Measurements from ENCODE around the gene TMEM25.
"Not testable (repeated sequence)": the region's sequence is repeated elsewhere in the genome, so short reads cannot be mapped to it uniquely, and the experiment has no call there.

The TMEM25 gene

GRCh38 chr11:118570787-118571186 lies 39.8 kb downstream of the TMEM25 start:
- Histone ChIP-seq H3K27me3 (ENCODE audit: control insufficient read depth, insufficient read depth, low read length) (no peaks in the 10 kb centered on the region), H3K9me3 (ENCODE audit: control insufficient read depth, low read length) (no peaks in the 10 kb centered on the region), H3K36me3 (ENCODE audit: control insufficient read depth, insufficient read depth, low read length) (no peaks in the 10 kb centered on the region), H3K9ac (ENCODE audit: low read length) (no peak overlapping the region), H3K4me3 (ENCODE audit: low read length) (no peak overlapping the region), H3K4me1 (ENCODE audit: control insufficient read depth, insufficient read depth, low read length) (peaks cover 8% of the 10 kb centered on the region)

- not testable (repeated sequence) for H3K27me3 ChIP-seq (ENCODE audit: control insufficient read depth, insufficient read depth, low read length); H3K36me3 ChIP-seq (ENCODE audit: control insufficient read depth, insufficient read depth, low read length); H3K4me1 ChIP-seq (ENCODE audit: control insufficient read depth, insufficient read depth, low read length); H3K9me3 ChIP-seq (ENCODE audit: control insufficient read depth, low read length)
- H3K9ac ChIP-seq (ENCODE audit: low read length): peak overlapping the region; percentile 100
- H3K4me3 ChIP-seq (ENCODE audit: low read length): peak overlapping the region; percentile 33
These were observed 40.7 kb downstream of the TMEM25 start for GRCh38 chr11:118571701-118572060.

GRCh38 chr11:118572061-118572980 lies 41.3 kb downstream of the TMEM25 start, which contains the start of gene ARCN1:
Gene ARCN1 (plus strand): TSS chr11:118572409. CDS start chr11:118572548, 139 bp downstream.
- Histone ChIP-seq H3K9me3 (ENCODE audit: control insufficient read depth, low read length) (no peaks in the 10 kb centered on the region), H3K4me1 (ENCODE audit: control insufficient read depth, insufficient read depth, low read length) (peaks cover 7% of the 10 kb centered on the region), H3K9ac (ENCODE audit: low read length) (peak within 1 kb of the TSS; percentile 100), H3K36me3 (ENCODE audit: control insufficient read depth, insufficient read depth, low read length) (no peaks in the 10 kb centered on the region), H3K4me3 (ENCODE audit: low read length) (peak within 1 kb of the TSS; percentile 68), H3K27me3 (ENCODE audit: control insufficient read depth, insufficient read depth, low read length) (no peaks in the 10 kb centered on the region)

- Histone ChIP-seq H3K4me3 (ENCODE audit: low read length) (peak overlapping the region; percentile 68), H3K27me3 (ENCODE audit: control insufficient read depth, insufficient read depth, low read length) (no peaks in the 10 kb centered on the region), H3K9ac (ENCODE audit: low read length) (peak overlapping the region; percentile 100), H3K9me3 (ENCODE audit: control insufficient read depth, low read length) (no peaks in the 10 kb centered on the region), H3K4me1 (ENCODE audit: control insufficient read depth, insufficient read depth, low read length) (peaks cover 7% of the 10 kb centered on the region), H3K36me3 (ENCODE audit: control insufficient read depth, insufficient read depth, low read length) (no peaks in the 10 kb centered on the region)
These were observed 42.1 kb downstream of the TMEM25 start for GRCh38 chr11:118572981-118573550.

GRCh38 chr11:118574636-118575035 lies 43.6 kb downstream of the TMEM25 start:
- H3K4me3 ChIP-seq (ENCODE audit: low read length): no peak overlapping the region
- peaks cover 7% of the 10 kb centered on the region for H3K4me1 ChIP-seq (ENCODE audit: control insufficient read depth, insufficient read depth, low read length)
- H3K9ac ChIP-seq (ENCODE audit: low read length): no peak overlapping the region
- no peaks in the 10 kb centered on the region for H3K27me3 ChIP-seq (ENCODE audit: control insufficient read depth, insufficient read depth, low read length)
- no peaks in the 10 kb centered on the region for H3K9me3 ChIP-seq (ENCODE audit: control insufficient read depth, low read length)
- H3K36me3 ChIP-seq (ENCODE audit: control insufficient read depth, insufficient read depth, low read length): no peaks in the 10 kb centered on the region

- H3K9me3 ChIP-seq (ENCODE audit: control insufficient read depth, low read length); H3K36me3 ChIP-seq (ENCODE audit: control insufficient read depth, insufficient read depth, low read length); H3K4me3 ChIP-seq (ENCODE audit: low read length); H3K27me3 ChIP-seq (ENCODE audit: control insufficient read depth, insufficient read depth, low read length); H3K4me1 ChIP-seq (ENCODE audit: control insufficient read depth, insufficient read depth, low read length); H3K9ac ChIP-seq (ENCODE audit: low read length): not testable (repeated sequence)
These were observed 47.0 kb downstream of the TMEM25 start for GRCh38 chr11:118577995-118578394.

- Histone ChIP-seq H3K27me3 (ENCODE audit: control insufficient read depth, insufficient read depth, low read length) (no peaks in the 10 kb centered on the region), H3K36me3 (ENCODE audit: control insufficient read depth, insufficient read depth, low read length) (peaks cover 6% of the 10 kb centered on the region), H3K4me3 (ENCODE audit: low read length) (no peak overlapping the region), H3K4me1 (ENCODE audit: control insufficient read depth, insufficient read depth, low read length) (no peaks in the 10 kb centered on the region), H3K9me3 (ENCODE audit: control insufficient read depth, low read length) (no peaks in the 10 kb centered on the region), H3K9ac (ENCODE audit: low read length) (no peak overlapping the region)
These were observed 50.1 kb downstream of the TMEM25 start for GRCh38 chr11:118581057-118581456.
